ENCODE data around the gene MAN2A1. TPM values are rescaled to one million over a fixed set of nuclear protein-coding genes. Genes with fewer than 3 reads are reported as not detected.

MAN2A1 gene
- total RNA-seq, 1 experiment from 2014 or later, result 21.8 TPM

- no peaks in the 10 kb centered on the region; the same call in 1 of the 2 replicates for H3K79me2 ChIP-seq (ENCODE audit: low read length)
- H3K9ac ChIP-seq (ENCODE audit: low read length), result no peak overlapping the region
- TF ChIP-seq EZH2phosphoT487 (IDR thresholded peaks at IDR 0.05; ENCODE audit: borderline replicate concordance, low read length), result no peak
- TF ChIP-seq EZH2 (IDR thresholded peaks at IDR 0.05; ENCODE audit: low read length, unreplicated experiment), result no peak
- TF ChIP-seq CTCF (conservative IDR thresholded peaks at IDR 0.05; ENCODE audit: low read depth, low read length), result no peak
- no peaks in the 10 kb centered on the region for H3K36me3 ChIP-seq (ENCODE audit: low read depth, low read length)
- no peaks in the 10 kb centered on the region for H3K9me2 ChIP-seq (replicated peaks; ENCODE audit: low read length)
- no peaks in the 10 kb centered on the region for H3F3A ChIP-seq (ENCODE audit: low read length, unreplicated experiment)
- H3K4me1 ChIP-seq (ENCODE audit: insufficient read depth, low read length), result peaks cover 40% of the 10 kb centered on the region
- DNase-seq, result no peak
- H3K4me3 ChIP-seq (ENCODE audit: low read length), result no peak overlapping the region
- no peak for ATAC-seq
- H3K4me2 ChIP-seq (ENCODE audit: low read length), result peak overlapping the region; percentile 47; the same call in 1 of the 2 replicates
- intact Hi-C loops (cut with micrococcal nuclease), result no loop called here
- H2AFZ ChIP-seq (ENCODE audit: low read length), result no peak overlapping the region
- no peaks in the 10 kb centered on the region for H3K27me3 ChIP-seq (ENCODE audit: low read length)
- no peaks in the 10 kb centered on the region for H4K20me1 ChIP-seq (ENCODE audit: low read length)
- no peak overlapping the region for H3K27ac ChIP-seq (ENCODE audit: low read length)
- H3K9me3 ChIP-seq (ENCODE audit: low read length), result no peaks in the 10 kb centered on the region
- no TSS peak for BruUV-seq (replicated peaks)
- ChIA-PET POLR2A (ENCODE audit: unreplicated experiment) (no interaction called here), CTCF (no interaction called here)
Observed at GRCh38 chr5:109744261-109744660, 54.5 kb downstream of the MAN2A1 start.

- no peak overlapping the region for H3K4me3 ChIP-seq (ENCODE audit: low read length)
- no peak for DNase-seq
- peaks cover 13% of the 10 kb centered on the region for H3K4me1 ChIP-seq (ENCODE audit: insufficient read depth, low read length)
- H3K4me2 ChIP-seq (ENCODE audit: low read length), result no peak overlapping the region
- H3K79me2 ChIP-seq (ENCODE audit: low read length), result no peaks in the 10 kb centered on the region
- no peak overlapping the region for H3K27ac ChIP-seq (ENCODE audit: low read length)
- POLR2A ChIA-PET (ENCODE audit: unreplicated experiment), result no interaction called here
- H4K20me1 ChIP-seq (ENCODE audit: low read length), result no peaks in the 10 kb centered on the region
- TF ChIP-seq CTCF (conservative IDR thresholded peaks at IDR 0.05; ENCODE audit: low read depth, low read length), result no peak
- TF ChIP-seq EZH2phosphoT487 (IDR thresholded peaks at IDR 0.05; ENCODE audit: borderline replicate concordance, low read length), result no peak
- no peak for TF ChIP-seq EZH2 (IDR thresholded peaks at IDR 0.05; ENCODE audit: low read length, unreplicated experiment)
- CTCF ChIA-PET, result no interaction called here
- H3K9ac ChIP-seq (ENCODE audit: low read length), result no peak overlapping the region
- no peaks in the 10 kb centered on the region for H3K9me2 ChIP-seq (replicated peaks; ENCODE audit: low read length)
- ATAC-seq, result no peak
- H3K27me3 ChIP-seq (ENCODE audit: low read length), result no peaks in the 10 kb centered on the region
- H3K9me3 ChIP-seq (ENCODE audit: low read length), result no peaks in the 10 kb centered on the region
- BruUV-seq (replicated peaks), result no TSS peak
- no peaks in the 10 kb centered on the region for H3K36me3 ChIP-seq (ENCODE audit: low read depth, low read length)
- no peak overlapping the region for H2AFZ ChIP-seq (ENCODE audit: low read length)
- intact Hi-C loops (cut with micrococcal nuclease), result no loop called here
- no peaks in the 10 kb centered on the region for H3F3A ChIP-seq (ENCODE audit: low read length, unreplicated experiment)
Observed at GRCh38 chr5:109748546-109748945, 58.8 kb downstream of the MAN2A1 start.

GRCh38 chr5:109750463-109750862 is 60.7 kb downstream of the MAN2A1 start:
- no peak overlapping the region for H3K4me3 ChIP-seq (ENCODE audit: low read length)
- no peaks in the 10 kb centered on the region for H3K4me1 ChIP-seq (ENCODE audit: insufficient read depth, low read length)
- H3K36me3 ChIP-seq (ENCODE audit: low read depth, low read length), result no peaks in the 10 kb centered on the region
- no peaks in the 10 kb centered on the region for H3F3A ChIP-seq (ENCODE audit: low read length, unreplicated experiment)
- DNase-seq (no peak), ATAC-seq (no peak)
- H3K79me2 ChIP-seq (ENCODE audit: low read length), result no peaks in the 10 kb centered on the region
- intact Hi-C loops (cut with micrococcal nuclease), result no loop called here
- H3K27ac ChIP-seq (ENCODE audit: low read length), result no peak overlapping the region
- no peaks in the 10 kb centered on the region for H3K27me3 ChIP-seq (ENCODE audit: low read length)
- TF ChIP-seq CTCF (conservative IDR thresholded peaks at IDR 0.05; ENCODE audit: low read depth, low read length) (no peak), EZH2phosphoT487 (IDR thresholded peaks at IDR 0.05; ENCODE audit: borderline replicate concordance, low read length) (no peak), EZH2 (IDR thresholded peaks at IDR 0.05; ENCODE audit: low read length, unreplicated experiment) (no peak)
- BruUV-seq (replicated peaks), result no TSS peak
- no peaks in the 10 kb centered on the region for H3K9me3 ChIP-seq (ENCODE audit: low read length)
- no peaks in the 10 kb centered on the region for H4K20me1 ChIP-seq (ENCODE audit: low read length)
- no peaks in the 10 kb centered on the region for H3K9me2 ChIP-seq (replicated peaks; ENCODE audit: low read length)
- ChIA-PET CTCF (no interaction called here), POLR2A (ENCODE audit: unreplicated experiment) (no interaction called here)
- H2AFZ ChIP-seq (ENCODE audit: low read length), result no peak overlapping the region
- no peak overlapping the region for H3K9ac ChIP-seq (ENCODE audit: low read length)
- no peak overlapping the region for H3K4me2 ChIP-seq (ENCODE audit: low read length)
